Prostate gland (tissue), 2 donors: ENCODE results near the gene ARHGAP42. TPM values are rescaled to one million over a fixed set of nuclear protein-coding genes. Genes with fewer than 3 reads are reported as not detected.

Experiments
- DNase-seq: peaks from one replicate; pipeline ENCODE4 v3.0.0-alpha.2; 2019; ENCODE audit warnings: low spot score
- H3K27ac ChIP-seq, 2 donors: fragments of 200-600 bp; sonication (generic); 2 replicates each; pipeline ENCODE4 v1.5.1; 2017 to 2019
- H3K27me3 ChIP-seq: fragments of 200-600 bp; sonication (generic); replicated peaks from 2 replicates; pipeline ENCODE4 v1.5.1; 2019; ENCODE audit not compliant: insufficient read depth
- H3K36me3 ChIP-seq, 2 donors: fragments of 200-600 bp; sonication (generic); 1 replicate in 1 of 2; 2 replicates in 1 of 2; pipeline versions ENCODE4 v1.5.1 to v1.8.1; 2017 to 2019
- H3K4me1 ChIP-seq: fragments of 200-600 bp; sonication (generic); replicated peaks from 2 replicates; pipeline ENCODE4 v1.5.1; 2019
- H3K4me3 ChIP-seq, 2 donors: fragments of 200-600 bp; sonication (generic); 2 replicates each; pipeline ENCODE4 v1.5.1; 2017 to 2019
- H3K9me3 ChIP-seq: fragments of 200-600 bp; sonication (generic); 2 replicates; pipeline ENCODE4 v1.5.1; 2017
- CTCF ChIP-seq, 4 experiments: fragments of 200-600 bp in 2 of 4; fragments of 450-650 bp in 2 of 4; sonication (generic) in 2 of 4; IDR thresholded peaks; 1 replicate in 3 of 4; 2 replicates in 1 of 4; pipeline ENCODE4 v1.5.1; 2016 to 2019; ENCODE audit warnings: antibody characterized with exemption in 4 of 4, mild to moderate bottlenecking in 2 of 4, moderate library complexity in 2 of 4
- POLR2A ChIP-seq: fragments of 450-650 bp; IDR thresholded peaks from one replicate; pipeline ENCODE4 v1.6.1; 2016; ENCODE audit warnings: antibody characterized with exemption, mild to moderate bottlenecking
- POLR2AphosphoS5 ChIP-seq: sonication (generic); formaldehyde crosslinking; IDR thresholded peaks from one replicate; pipeline ENCODE4 v1.6.1; 2017; ENCODE audit warnings: antibody characterized with exemption
- WGBS: methylation state at CpG from one replicate; pipeline ENCODE4 v1.1.5; 2018; 5-methylcytosine and 5-hydroxymethylcytosine counted together
- intact Hi-C: fragments of 100-400 bp; cut with DNase I; formaldehyde crosslinking; loops from one replicate; pipeline ENCODE4 v1.14.2; 2022
- total RNA-seq, 2 donors: library from RNA; depleted of rRNA; stranded (reverse); fragments of >200 nt; gene quantifications; one replicate each; pipeline ENCODE4 v1.1.0, GENCODE V29; 2016

The ARHGAP42 gene
- total RNA-seq, 2 donors from 2014 or later = 12.8 to 20.5 TPM

- Histone ChIP-seq H3K9me3 (no peaks in the 10 kb centered on the region), H3K27ac (no peak overlapping the region), H3K4me1 (no peaks in the 10 kb centered on the region), H3K36me3 (no peaks in the 10 kb centered on the region), H3K4me3 (no peak overlapping the region), H3K27me3 (no peaks in the 10 kb centered on the region)
- WGBS = 88% methylated on average over 5 of the region's 5 CpGs
- intact Hi-C loops = no loop called here
- no peak for DNase-seq
- TF ChIP-seq CTCF (IDR thresholded peaks at IDR 0.05) (no peak), POLR2AphosphoS5 (no peak), POLR2A (no peak)
Measured at GRCh38 chr11:100927579-100927978, 240.5 kb downstream of the ARHGAP42 start.

- Histone ChIP-seq H3K4me1 (no peaks in the 10 kb centered on the region), H3K36me3 (no peaks in the 10 kb centered on the region), H3K27me3 (no peaks in the 10 kb centered on the region), H3K9me3 (no peaks in the 10 kb centered on the region), H3K27ac (no peak overlapping the region), H3K4me3 (no peak overlapping the region)
- TF ChIP-seq POLR2A (no peak), POLR2AphosphoS5 (no peak), CTCF (IDR thresholded peaks at IDR 0.05) (no peak)
- WGBS = 97% methylated on average over 2 of the region's 2 CpGs
- DNase-seq = no peak
- intact Hi-C loops = loop anchor here (2.0 kb wide), 1 partner anchor 352 kb away; no protein-coding TSS in a partner anchor
Measured at GRCh38 chr11:100928426-100928825, 241.3 kb downstream of the ARHGAP42 start.

- intact Hi-C loops = loop anchor here (2.0 kb wide), 1 partner anchor 353 kb away; no protein-coding TSS in a partner anchor
- Histone ChIP-seq H3K36me3 (no peaks in the 10 kb centered on the region), H3K9me3 (no peaks in the 10 kb centered on the region), H3K27me3 (no peaks in the 10 kb centered on the region), H3K4me3 (no peak overlapping the region), H3K27ac (no peak overlapping the region), H3K4me1 (no peaks in the 10 kb centered on the region)
- TF ChIP-seq POLR2A = no peak
- TF ChIP-seq POLR2AphosphoS5 = no peak
- no peak for TF ChIP-seq CTCF (IDR thresholded peaks at IDR 0.05)
- DNase-seq = no peak
- WGBS = 70% methylated on average over 3 of the region's 3 CpGs
Measured at GRCh38 chr11:100929377-100929776, 242.3 kb downstream of the ARHGAP42 start.

GRCh38 chr11:100930185-100930778 is 243.2 kb downstream of the ARHGAP42 start:
- DNase-seq = peak; percentile 9
- Histone ChIP-seq H3K36me3 (no peaks in the 10 kb centered on the region), H3K27ac (no peak overlapping the region)

More at GRCh38 chr11:100930185-100930778, 243.2 kb downstream of the ARHGAP42 start:
- WGBS = 40% methylated on average over 5 of the region's 5 CpGs
- peak; percentile 14 for TF ChIP-seq POLR2AphosphoS5
- no peak for TF ChIP-seq POLR2A
- TF ChIP-seq CTCF (IDR thresholded peaks at IDR 0.05) = peak in 3 of 4 experiments; percentile 67 to 77 (median 76)
- intact Hi-C loops = no loop called here
- no peaks in the 10 kb centered on the region for H3K4me1 ChIP-seq
- no peak overlapping the region for H3K4me3 ChIP-seq
- no peaks in the 10 kb centered on the region for H3K9me3 ChIP-seq
- no peaks in the 10 kb centered on the region for H3K27me3 ChIP-seq
